Pancreas (tissue), 10 donors: ENCODE data around the gene COL4A3. TPM values are rescaled to one million over a fixed set of nuclear protein-coding genes. Genes with fewer than 3 reads are reported as not detected.

ENCODE experiments used
- ATAC-seq, 4 donors: fragments of 200-7000 bp; cut with Tn5 transposase; one replicate each; pipeline versions ENCODE4 v1.8.0 to v1.9.1; 2020; ENCODE audit warnings: mild to moderate bottlenecking in 4 of 4, moderate library complexity in 4 of 4
- DNase-seq, 6 donors: peaks; one replicate each; pipeline ENCODE4 v3.0.0-alpha.2; 2020
- FAIRE-seq: peaks from 2 replicates; lab custom pipeline; 2012; peaks lifted over from hg19 to GRCh38; lab: Jason Lieb, UNC
- H3K27ac ChIP-seq, 4 donors: fragments of 200-600 bp; sonication (generic); 1 replicate in 3 of 4; 2 replicates in 1 of 4; pipeline versions ENCODE4 v1.5.0 to v1.8.0; 2020
- H3K27me3 ChIP-seq, 4 donors: fragments of 200-600 bp; one replicate each; pipeline ENCODE4 v1.8.0; 2021
- H3K36me3 ChIP-seq, 3 donors: fragments of 200-600 bp; sonication (generic) in 1 of 3; one replicate each; pipeline versions ENCODE4 v1.5.0 to v1.8.0; 2020 to 2021
- H3K4me1 ChIP-seq, 3 donors: fragments of 200-600 bp; one replicate each; pipeline ENCODE4 v1.8.0; 2021
- H3K4me3 ChIP-seq, 4 donors: fragments of 200-600 bp; sonication (generic) in 2 of 4; one replicate each; pipeline versions ENCODE4 v1.5.0 to v1.8.0; 2020 to 2021
- H3K9me3 ChIP-seq, 4 donors: fragments of 200-600 bp; one replicate each; pipeline ENCODE4 v1.8.0; 2021
- CTCF ChIP-seq, 4 donors: fragments of 200-600 bp; sonication (generic) in 3 of 4; IDR thresholded peaks; one replicate each; pipeline versions ENCODE4 v1.5.0 to v1.8.0; 2021; ENCODE audit warnings: antibody characterized with exemption in 4 of 4
- WGBS, 2 donors: extraction: QIAGEN DNeasy Blood & Tissue Kit; methylation state at CpG; one replicate each; pipeline ENCODE4 v1.1.7; 2013; 5-methylcytosine and 5-hydroxymethylcytosine counted together
- intact Hi-C, 3 donors: fragments of 100-400 bp; cut with DNase I; formaldehyde crosslinking; loops; one replicate each; pipeline versions ENCODE4 v1.11.1 to v1.14.2; 2022
- polyA plus RNA-seq, 2 donors: library from polyadenylated mRNA; stranded (reverse); fragments of 200-250 nt; gene quantifications; one replicate each; pipeline ENCODE4 v1.2.3, GENCODE V29; 2013
- total RNA-seq, 6 donors: library from RNA; stranded (reverse); fragmentation: NEBNext Ultra II Directional in 4 of 6; extraction: Animal tissue kit (Norgen Biotek cat#: 25700) in 4 of 6; gene quantifications; one replicate each; pipeline versions ENCODE4 v1.2.1 to v1.2.4, GENCODE V29; 2021 to 2023
- donor health status: healthy with polysubstance abuse.
- donor health status: DM: no; HTN: no; CAD: no; lungs with moderate emphysema.
- donor health status: DM: no; HTN: no; CAD: no.
- donor health status: control.
- donor health status: control.
- donor health status: Bipolar disorder and iron deficiency.
- donor health status: DM: yes; HTN: yes; CAD: no.
- donor health status: DM: no; HTN: no; CAD: no.
- donor health status: DM: no; HTN: no; CAD: no.
- donor health status: DM: yes; HTN: yes; CAD: no.

The COL4A3 gene
- total and polyA plus RNA-seq, 8 donors: 0.38 to 4.9 (median 3.2) TPM

GRCh38 chr2:227153758-227154486, 10.5 kb upstream of the COL4A3 start:
- no peak overlapping the region for H3K27ac ChIP-seq
- intact Hi-C loops: no loop called here
- DNase-seq: no peak
- peaks cover 0 to 5% (median 3%) of the 10 kb centered on the region in 3 donors for H3K4me1 ChIP-seq
- no peaks in the 10 kb centered on the region for H3K9me3 ChIP-seq
- no peak overlapping the region for H3K4me3 ChIP-seq
- no peaks in the 10 kb centered on the region for H3K27me3 ChIP-seq
- peak; percentile 48 to 65 (median 57) for ATAC-seq
- TF ChIP-seq CTCF (IDR thresholded peaks at IDR 0.05): no peak
- FAIRE-seq: no peak
- WGBS, 2 donors: 63 to 66% methylated on average over 4 of the region's 4 CpGs
- H3K36me3 ChIP-seq: no peaks in the 10 kb centered on the region

- H3K27me3 ChIP-seq: no peaks in the 10 kb centered on the region
- no peak for TF ChIP-seq CTCF (IDR thresholded peaks at IDR 0.05)
- intact Hi-C loops: no loop called here
- H3K9me3 ChIP-seq: no peaks in the 10 kb centered on the region
- 84 to 88% methylated on average over 6 of the region's 6 CpGs for WGBS, 2 donors
- ATAC-seq (no peak), DNase-seq (no peak), FAIRE-seq (no peak)
- H3K4me1 ChIP-seq: peaks cover 0 to 3% (median 3%) of the 10 kb centered on the region in 3 donors
- no peaks in the 10 kb centered on the region for H3K36me3 ChIP-seq
- H3K4me3 ChIP-seq: no peak overlapping the region
- H3K27ac ChIP-seq: no peak overlapping the region
Observed at GRCh38 chr2:227154986-227155774, 9.2 kb upstream of the COL4A3 start.

- ATAC-seq (no peak), FAIRE-seq (no peak), DNase-seq (no peak)
- intact Hi-C loops: no loop called here
- no peak for TF ChIP-seq CTCF (IDR thresholded peaks at IDR 0.05)
- H3K27me3 ChIP-seq: no peaks in the 10 kb centered on the region
- no peaks in the 10 kb centered on the region for H3K9me3 ChIP-seq
- no peak overlapping the region for H3K27ac ChIP-seq
- 56 to 76% methylated on average over 2 of the region's 2 CpGs for WGBS, 2 donors
- H3K36me3 ChIP-seq: no peaks in the 10 kb centered on the region
- no peak overlapping the region for H3K4me3 ChIP-seq
- H3K4me1 ChIP-seq: no peaks in the 10 kb centered on the region
Observed at GRCh38 chr2:227160164-227160563, 4.3 kb upstream of the COL4A3 start.

- intact Hi-C loops: no loop called here
- no peak overlapping the region for H3K4me3 ChIP-seq
- H3K27ac ChIP-seq: no peak overlapping the region
- FAIRE-seq (no peak), DNase-seq (no peak), ATAC-seq (no peak)
- TF ChIP-seq CTCF (IDR thresholded peaks at IDR 0.05): no peak
- H3K36me3 ChIP-seq: no peaks in the 10 kb centered on the region
- H3K4me1 ChIP-seq: no peaks in the 10 kb centered on the region
- H3K27me3 ChIP-seq: no peaks in the 10 kb centered on the region
- no peaks in the 10 kb centered on the region for H3K9me3 ChIP-seq
Observed at GRCh38 chr2:227161947-227162346, 2.5 kb upstream of the COL4A3 start.
